HUDEP-2 (cell line): ENCODE measurements around the gene KCNQ2.

Source experiments
- DNase-seq, 76 experiments: peaks; one replicate each; lab custom pipeline; 2025; ENCODE audit not compliant: unreplicated experiment in 76 of 76; lab: John Stamatoyannopoulos, UW

The KCNQ2 gene

GRCh38 chr20:63406617-63407245 lies 65.7 kb downstream of the KCNQ2 start:
- DNase-seq, result no peak

- no peak for DNase-seq
Observed at GRCh38 chr20:63406011-63406410, 66.4 kb downstream of the KCNQ2 start.

- DNase-seq, result no peak
Observed at GRCh38 chr20:63405102-63405730, 67.2 kb downstream of the KCNQ2 start.

- no peak for DNase-seq
Observed at GRCh38 chr20:63404129-63405085, 68.0 kb downstream of the KCNQ2 start.

- no peak for DNase-seq
Observed at GRCh38 chr20:63403403-63404105, 68.9 kb downstream of the KCNQ2 start.

- DNase-seq, result no peak
Observed at GRCh38 chr20:63402860-63403220, 69.6 kb downstream of the KCNQ2 start.

- DNase-seq, result peak in 1 of 76 experiments; percentile 10
Observed at GRCh38 chr20:63402181-63402859, 70.1 kb downstream of the KCNQ2 start.

- DNase-seq, result no peak
Observed at GRCh38 chr20:63401384-63402110, 70.9 kb downstream of the KCNQ2 start.

GRCh38 chr20:63400486-63401210 lies 71.8 kb downstream of the KCNQ2 start:
- DNase-seq, result no peak

- no peak for DNase-seq
Observed at GRCh38 chr20:63399596-63400375, 72.7 kb downstream of the KCNQ2 start.

GRCh38 chr20:63398744-63399514 lies 73.5 kb downstream of the KCNQ2 start:
- DNase-seq, result no peak

GRCh38 chr20:63397946-63398450 lies 74.5 kb downstream of the KCNQ2 start:
- no peak for DNase-seq

GRCh38 chr20:63397155-63397843 lies 75.2 kb downstream of the KCNQ2 start:
- DNase-seq, result no peak

- no peak for DNase-seq
Observed at GRCh38 chr20:63396300-63396699, 76.2 kb downstream of the KCNQ2 start.

- no peak for DNase-seq
Observed at GRCh38 chr20:63395723-63396122, 76.7 kb downstream of the KCNQ2 start.

- DNase-seq, result no peak
Observed at GRCh38 chr20:63394920-63395455, 77.5 kb downstream of the KCNQ2 start.
